GM06990 (cell line): ENCODE measurements around the gene GRPEL1.

Experiments
- DNase-seq: peaks from one replicate; pipeline ENCODE4 v3.0.0-alpha.2; 2011; ENCODE audit not compliant: insufficient read length; ENCODE audit errors: extremely low read depth
- H3K27me3 ChIP-seq: replicated peaks from 2 replicates; pipeline ENCODE4 v1.6.0; 2011; ENCODE audit warnings: low read length; ENCODE audit not compliant: control insufficient read depth, insufficient read depth
- H3K36me3 ChIP-seq: 2 replicates; pipeline ENCODE4 v1.5.1; 2011; ENCODE audit warnings: low read length; ENCODE audit not compliant: control insufficient read depth, insufficient read depth
- H3K4me3 ChIP-seq: replicated peaks from 2 replicates; pipeline ENCODE4 v1.5.1; 2011; ENCODE audit warnings: low read depth, mild to moderate bottlenecking, control low read depth, low read length
- CTCF ChIP-seq: IDR thresholded peaks from 2 replicates; pipeline ENCODE4 v1.5.1; 2011; ENCODE audit warnings: low read length, control low read depth, mild to moderate bottlenecking, inconsistent platforms; ENCODE audit not compliant: insufficient read depth, poor library complexity, severe bottlenecking

The GRPEL1 gene

GRCh38 chr4:7067452-7068278 lies at the start of gene GRPEL1:
Gene GRPEL1 (minus strand): TSS chr4:7068064. CDS start chr4:7068032, 32 bp downstream.
- H3K4me3 ChIP-seq = peak within 1 kb of the TSS; percentile 88
- DNase-seq = peak; percentile 99
- no peak for TF ChIP-seq CTCF
- H3K27me3 ChIP-seq = no peaks in the 10 kb centered on the region
- peaks cover 8% of the 10 kb centered on the region for H3K36me3 ChIP-seq

GRCh38 chr4:7116705-7117104 lies 48.8 kb upstream of the GRPEL1 start:
- H3K4me3 ChIP-seq = no peak overlapping the region
- DNase-seq = no peak
- no peaks in the 10 kb centered on the region; the same call in 1 of the 2 replicates for H3K27me3 ChIP-seq
- no peaks in the 10 kb centered on the region for H3K36me3 ChIP-seq
- no peak for TF ChIP-seq CTCF

DNA sequence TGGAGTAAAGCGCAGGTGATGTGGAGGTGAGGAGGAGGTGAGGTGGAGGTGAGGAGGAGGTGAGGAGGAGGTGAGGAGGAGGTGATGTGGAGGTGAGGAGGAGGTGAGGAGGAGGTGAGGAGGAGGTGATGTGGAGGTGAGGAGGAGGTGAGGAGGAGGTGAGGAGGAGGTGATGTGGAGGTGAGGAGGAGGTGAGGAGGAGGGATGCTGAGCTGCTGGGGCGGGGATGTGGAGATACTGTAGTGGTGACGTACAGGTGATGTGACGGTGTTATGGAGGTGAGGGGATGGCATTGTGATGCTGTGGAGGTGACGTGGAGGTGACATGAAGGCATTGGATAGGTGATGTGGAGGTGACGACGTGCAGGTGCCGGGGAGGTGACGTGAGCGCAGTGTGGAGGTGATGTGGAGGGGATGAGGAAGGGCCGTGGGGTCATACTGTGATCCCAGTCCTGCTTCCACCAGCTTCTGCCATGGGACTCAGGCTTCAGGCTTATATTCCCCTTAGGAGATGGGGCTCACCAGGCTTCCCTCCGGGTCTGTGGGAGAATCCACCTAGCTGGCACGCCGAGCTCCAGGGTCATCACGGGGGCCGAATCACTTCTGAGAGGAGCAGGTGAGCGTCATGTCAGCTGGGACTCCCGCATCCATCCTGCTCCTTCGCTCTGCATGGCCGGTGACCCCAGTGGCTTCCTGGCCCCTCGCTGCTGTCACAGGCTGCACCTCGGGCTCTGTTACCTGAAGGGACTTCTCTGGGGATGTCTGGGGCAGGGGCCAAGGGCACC lies 47.9 kb upstream of the GRPEL1 start:
- no peak for DNase-seq
- Histone ChIP-seq H3K36me3 (no peaks in the 10 kb centered on the region), H3K27me3 (no peaks in the 10 kb centered on the region), H3K4me3 (no peak overlapping the region)
- no peak for TF ChIP-seq CTCF

DNA sequence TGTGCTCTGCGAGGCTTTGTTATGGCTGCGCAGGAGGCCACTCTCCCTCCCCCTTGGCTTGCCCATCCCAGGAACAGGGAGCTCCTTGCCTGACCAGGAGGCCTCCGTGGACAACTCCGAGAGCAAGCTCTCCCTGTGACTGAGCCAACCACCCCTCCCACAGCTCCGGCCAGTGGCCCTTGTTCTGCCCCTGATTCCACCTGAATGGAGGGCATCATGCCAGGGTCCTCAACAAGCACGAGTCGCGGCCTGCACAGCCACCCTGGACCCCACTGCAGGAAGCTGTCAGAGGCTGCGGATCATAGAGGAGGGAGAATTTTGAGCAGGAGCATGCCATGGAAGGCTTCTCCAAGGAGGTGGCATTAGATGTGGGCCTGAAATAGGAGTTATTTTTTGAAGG lies 44.8 kb upstream of the GRPEL1 start:
- H3K36me3 ChIP-seq = no peaks in the 10 kb centered on the region
- DNase-seq = no peak
- H3K4me3 ChIP-seq = no peak overlapping the region
- no peaks in the 10 kb centered on the region for H3K27me3 ChIP-seq
- no peak for TF ChIP-seq CTCF

DNA sequence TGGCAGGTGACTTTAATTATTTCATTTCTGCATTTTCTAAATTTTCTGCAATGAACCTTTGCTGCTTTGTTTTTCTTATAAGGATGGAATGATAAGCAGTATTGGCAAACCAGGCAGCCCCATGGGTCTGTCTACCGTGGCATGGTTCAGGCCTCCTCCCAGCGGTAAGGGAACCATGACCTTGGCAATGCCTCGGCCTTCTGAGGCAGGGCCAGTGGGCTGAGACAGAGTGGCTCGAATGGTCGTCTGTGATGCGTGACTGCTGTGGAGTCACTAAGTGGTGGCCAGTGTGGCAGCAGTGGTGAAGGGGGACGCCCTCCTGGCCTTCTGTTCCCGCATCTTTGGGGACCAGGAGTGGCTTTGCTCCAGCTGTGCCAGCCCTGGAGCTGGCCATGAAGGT lies 43.6 kb upstream of the GRPEL1 start:
- Histone ChIP-seq H3K4me3 (no peak overlapping the region), H3K27me3 (no peaks in the 10 kb centered on the region; the same call in 1 of the 2 replicates), H3K36me3 (no peaks in the 10 kb centered on the region)
- no peak for DNase-seq
- TF ChIP-seq CTCF = no peak
